Hematopoietic multipotent progenitor cell treated with erythropoietin and hydrocortisone succinate and interleukin-3 and kit ligand, for 17 days (in vitro differentiated cells): ENCODE data around the gene ZBTB42.

Source experiments
- DNase-seq: peaks from one replicate; pipeline ENCODE4 v3.0.0-alpha.2; 2015; ENCODE audit warnings: low spot score

Gene ZBTB42

GRCh38 chr14:104795781-104796686 lies 4.9 kb upstream of the ZBTB42 start:
- DNase-seq = peak; percentile 20

DNA sequence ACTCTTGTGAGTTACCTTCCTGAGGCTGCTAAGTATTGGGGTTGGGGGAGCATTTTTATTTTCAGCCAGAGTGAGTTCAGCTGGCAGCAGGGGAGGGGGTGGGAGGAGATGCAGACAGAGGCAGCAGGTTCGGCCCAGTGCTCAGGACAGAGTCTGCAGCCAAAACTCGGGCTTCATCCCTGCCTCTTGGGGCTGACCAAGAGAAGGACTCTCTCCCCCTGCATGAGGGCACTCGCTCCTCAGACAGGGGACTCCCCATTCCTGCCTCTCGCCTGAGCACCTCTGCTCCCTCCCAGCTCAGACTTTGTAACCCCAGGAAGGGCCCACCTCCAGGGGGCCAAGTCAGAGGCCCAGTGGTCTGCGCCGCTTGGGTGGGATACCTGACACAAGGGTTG lies 4.2 kb upstream of the ZBTB42 start:
- no peak for DNase-seq

- DNase-seq = no peak
Observed at GRCh38 chr14:104797115-104798044, 3.5 kb upstream of the ZBTB42 start.

DNA sequence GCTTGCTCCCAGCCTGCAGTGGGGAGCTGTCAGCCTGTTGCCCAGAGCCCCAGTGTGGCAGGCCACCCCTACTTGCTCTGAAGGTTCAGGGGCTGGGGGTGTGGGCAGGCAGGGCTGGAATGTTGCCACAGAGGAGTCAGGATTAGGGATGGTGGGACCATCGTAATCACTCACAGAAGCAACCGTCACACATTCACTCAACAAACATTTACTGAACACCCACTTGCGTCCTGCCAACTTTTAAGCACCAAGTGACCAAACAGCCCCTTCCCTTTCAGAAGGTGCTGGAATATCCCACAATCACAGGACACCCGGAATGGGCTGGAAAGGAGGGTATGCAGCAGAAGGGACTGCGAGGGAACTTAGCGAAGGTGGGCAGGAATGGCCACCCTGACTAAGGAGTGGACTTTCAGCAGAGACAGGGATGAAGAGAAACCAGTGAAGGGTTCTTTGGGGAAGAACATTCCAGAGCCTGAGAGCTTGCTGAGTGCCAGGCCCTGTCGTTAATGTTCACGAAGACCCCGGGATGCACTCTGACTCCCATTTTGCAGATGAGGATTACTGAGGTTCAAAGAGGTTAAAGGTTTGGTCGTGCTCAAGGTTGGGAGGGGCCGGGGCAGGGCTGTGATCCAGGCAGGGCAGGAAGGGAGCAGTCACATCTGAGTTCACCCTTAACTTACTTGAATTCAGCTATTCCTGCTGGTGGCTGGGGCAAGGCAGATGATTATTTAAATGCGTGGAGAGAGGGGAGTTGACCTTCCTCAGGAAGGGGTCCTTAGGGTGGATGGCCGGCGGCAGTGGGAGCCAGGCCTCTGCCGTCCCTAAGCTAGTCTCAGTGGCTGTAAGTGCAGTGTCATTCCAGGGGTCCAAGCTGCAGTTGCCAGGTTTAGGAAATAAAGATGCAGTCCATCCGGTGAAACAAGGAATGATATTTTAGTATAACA lies 2.3 kb upstream of the ZBTB42 start:
- DNase-seq = no peak

GRCh38 chr14:104799244-104800014 lies 1.5 kb upstream of the ZBTB42 start:
- DNase-seq = no peak

DNA sequence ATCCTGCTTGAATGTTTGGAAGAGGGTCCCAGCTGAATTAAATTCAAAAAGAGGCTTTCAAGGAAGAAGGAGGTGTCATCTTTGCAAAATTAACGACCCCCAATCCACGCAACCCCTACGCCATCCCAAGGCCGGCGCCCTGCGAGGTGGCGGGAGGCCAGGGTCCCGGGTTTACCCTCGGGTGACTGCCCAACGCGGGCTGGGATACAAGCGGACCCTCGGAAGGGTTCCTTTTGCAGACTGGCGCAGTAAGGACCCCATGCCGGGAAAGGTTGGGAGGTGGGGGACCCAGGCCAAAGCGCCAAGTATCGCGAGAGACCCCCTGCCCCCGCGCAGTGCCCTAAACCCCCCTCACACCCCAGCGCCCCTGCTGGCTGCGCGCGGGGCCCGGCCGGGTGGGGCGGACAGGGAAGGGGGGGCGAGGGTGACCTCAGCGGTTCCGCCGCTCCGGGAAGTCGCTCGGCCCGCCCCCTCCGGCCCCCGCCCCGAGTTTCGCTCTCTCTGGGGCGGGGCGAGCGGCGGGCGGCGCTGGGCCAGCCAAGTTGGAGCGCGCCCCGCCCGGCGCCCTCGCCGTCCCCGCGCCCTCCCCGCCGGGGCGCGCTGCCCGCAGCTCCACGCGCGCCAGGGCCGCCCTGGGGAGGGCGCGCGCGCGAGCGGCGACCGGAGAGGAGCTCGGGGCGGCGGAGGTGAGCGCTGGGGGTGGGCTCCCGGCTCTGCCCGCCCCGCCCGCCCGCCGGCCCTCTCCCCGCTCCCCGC lies 708 bp upstream of the ZBTB42 start:
- peak; percentile 47 for DNase-seq

DNA sequence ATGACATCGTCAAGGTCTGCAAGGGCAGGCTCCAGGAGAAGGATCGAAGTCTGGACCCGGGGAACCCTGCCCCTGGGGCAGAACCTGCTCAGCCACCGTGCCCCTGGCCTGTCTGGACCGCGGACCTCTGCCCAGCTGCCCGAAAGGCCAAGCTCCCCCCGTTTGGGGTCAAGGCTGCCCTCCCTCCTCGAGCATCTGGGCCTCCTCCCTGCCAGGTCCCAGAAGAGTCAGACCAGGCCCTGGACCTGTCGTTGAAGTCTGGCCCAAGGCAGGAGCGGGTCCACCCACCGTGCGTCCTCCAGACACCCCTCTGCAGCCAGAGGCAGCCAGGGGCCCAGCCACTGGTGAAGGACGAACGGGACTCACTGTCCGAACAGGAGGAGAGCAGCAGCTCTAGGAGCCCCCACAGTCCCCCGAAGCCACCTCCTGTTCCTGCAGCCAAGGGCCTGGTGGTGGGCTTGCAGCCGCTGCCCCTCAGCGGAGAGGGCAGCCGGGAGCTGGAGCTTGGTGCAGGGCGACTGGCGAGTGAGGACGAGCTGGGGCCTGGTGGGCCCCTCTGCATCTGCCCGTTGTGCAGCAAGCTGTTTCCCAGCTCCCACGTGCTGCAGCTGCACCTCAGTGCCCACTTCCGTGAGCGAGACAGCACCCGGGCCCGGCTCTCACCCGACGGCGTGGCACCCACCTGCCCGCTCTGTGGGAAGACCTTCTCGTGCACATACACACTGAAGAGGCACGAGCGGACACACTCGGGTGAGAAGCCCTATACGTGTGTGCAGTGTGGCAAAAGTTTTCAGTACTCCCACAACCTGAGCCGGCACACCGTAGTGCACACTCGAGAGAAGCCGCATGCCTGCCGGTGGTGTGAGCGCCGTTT lies 856 bp downstream of the ZBTB42 start:
- no peak for DNase-seq

DNA sequence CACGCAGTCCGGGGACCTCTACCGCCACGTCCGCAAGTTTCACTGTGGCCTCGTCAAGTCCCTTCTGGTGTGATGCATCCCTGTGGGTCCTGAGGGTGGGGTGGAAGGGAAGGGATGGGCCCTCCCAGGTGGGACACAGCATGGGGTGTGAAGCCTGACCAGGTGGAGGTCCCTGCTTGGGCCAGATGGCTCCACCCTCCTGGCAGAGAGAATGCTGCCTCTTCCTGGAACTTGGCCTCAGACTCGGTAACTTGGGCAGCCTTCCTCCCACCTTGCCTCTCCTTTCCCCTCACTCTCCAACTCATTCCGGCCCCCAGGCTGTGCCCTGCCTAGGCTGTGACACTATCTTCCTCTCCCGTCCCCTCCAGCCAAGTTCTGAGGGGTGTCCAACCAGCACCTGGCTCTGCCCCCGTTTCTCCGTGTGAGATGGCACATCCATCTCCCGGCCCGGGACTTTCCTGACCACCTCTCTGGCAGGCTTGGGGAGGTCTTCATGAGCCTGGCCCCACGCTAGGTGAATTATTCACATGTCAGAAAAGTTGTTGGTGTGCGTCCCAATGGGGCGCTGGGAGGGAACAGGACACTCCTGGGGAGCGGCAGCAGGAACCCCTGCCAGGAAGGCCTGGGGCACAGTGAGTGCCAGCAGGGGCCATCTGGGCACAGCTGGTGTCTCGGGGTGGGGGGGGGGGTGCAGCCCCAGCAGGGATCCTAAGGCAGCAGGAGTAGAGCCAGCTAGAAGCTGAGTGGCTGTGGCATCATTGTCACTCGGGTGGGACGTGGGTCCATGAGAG lies 1.7 kb downstream of the ZBTB42 start:
- no peak for DNase-seq

DNA sequence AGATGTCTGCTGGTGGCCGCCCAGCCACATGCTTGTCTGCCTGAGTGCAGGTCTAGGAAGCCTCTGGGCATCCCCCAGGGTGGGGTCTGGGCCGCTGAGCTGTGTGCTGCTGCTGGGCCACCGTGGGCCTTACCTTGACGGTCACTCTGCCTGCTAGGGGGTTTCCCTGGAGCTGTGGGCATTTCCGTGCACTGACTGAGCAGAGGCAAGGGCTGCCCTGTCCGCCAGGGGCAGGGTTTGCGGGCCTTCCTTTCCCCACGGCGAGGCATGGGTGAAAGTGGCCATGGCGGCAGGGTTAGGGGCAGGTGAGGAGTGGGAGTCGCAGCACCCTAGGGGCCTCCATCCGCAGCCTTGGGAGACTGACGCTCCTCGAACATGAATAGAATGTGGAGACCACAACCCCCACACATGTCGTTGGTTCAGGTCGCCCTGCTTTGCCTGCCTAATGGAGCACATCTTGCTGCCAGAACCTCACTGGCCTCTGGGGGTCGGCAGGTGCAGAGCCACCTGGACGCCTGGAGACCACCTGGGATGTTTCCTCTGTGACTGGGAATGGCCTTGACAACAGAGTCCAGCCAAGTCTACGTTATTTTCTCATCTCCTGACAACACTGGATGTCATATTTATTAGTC lies 2.5 kb downstream of the ZBTB42 start:
- no peak for DNase-seq

- no peak for DNase-seq
Observed at GRCh38 chr14:104803912-104804410, 3.1 kb downstream of the ZBTB42 start.

GRCh38 chr14:104804481-104805325 lies 3.8 kb downstream of the ZBTB42 start:
- DNase-seq = no peak

- no peak for DNase-seq
Observed at GRCh38 chr14:104805326-104805678, 4.4 kb downstream of the ZBTB42 start.

DNA sequence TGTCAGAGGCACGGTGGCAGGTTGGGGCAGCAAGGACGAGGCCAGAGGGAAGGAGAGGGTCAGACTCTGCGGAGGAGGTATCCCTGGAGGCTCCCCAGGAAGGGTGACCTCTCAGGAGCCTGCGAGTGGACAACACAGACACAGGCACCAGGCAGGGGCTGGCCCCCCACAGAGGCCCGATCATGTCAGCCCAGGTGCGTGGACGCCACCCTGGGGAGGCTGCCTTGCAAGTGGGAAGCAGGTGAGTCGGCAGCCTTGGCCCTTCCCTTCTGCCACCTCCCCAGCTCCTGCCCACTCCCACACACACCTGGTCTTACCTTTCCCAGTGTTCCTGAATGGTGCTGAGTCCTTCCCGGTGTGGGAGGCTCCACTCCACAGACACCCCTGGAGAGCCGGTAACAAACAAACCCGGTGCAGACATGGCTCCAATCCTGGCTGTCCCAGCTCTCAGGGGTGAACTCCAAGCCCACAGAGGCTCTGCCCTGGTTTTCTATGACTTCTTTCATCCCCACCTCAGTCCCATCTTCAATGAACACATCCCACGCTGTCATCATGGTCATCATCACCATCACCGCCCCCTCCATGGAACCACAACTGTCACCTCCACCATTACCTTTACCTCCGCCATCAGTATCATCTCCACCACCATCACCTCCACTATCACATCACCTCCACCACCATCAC lies 5.2 kb downstream of the ZBTB42 start:
- DNase-seq = no peak

GRCh38 chr14:104806625-104807465 lies 5.9 kb downstream of the ZBTB42 start:
- no peak for DNase-seq

GRCh38 chr14:104808456-104808855 lies 7.6 kb downstream of the ZBTB42 start:
- no peak for DNase-seq
